Fibroblast of skin of right biceps (primary cell): Measurements from ENCODE around the gene FMNL3.
"Not testable (repeated sequence)": the region's sequence is repeated elsewhere in the genome, so short reads cannot be mapped to it uniquely, and the experiment has no call there.

Experiments
- DNase-seq: peaks from one replicate; pipeline ENCODE4 v3.0.0-alpha.2; 2013

Gene FMNL3

DNA sequence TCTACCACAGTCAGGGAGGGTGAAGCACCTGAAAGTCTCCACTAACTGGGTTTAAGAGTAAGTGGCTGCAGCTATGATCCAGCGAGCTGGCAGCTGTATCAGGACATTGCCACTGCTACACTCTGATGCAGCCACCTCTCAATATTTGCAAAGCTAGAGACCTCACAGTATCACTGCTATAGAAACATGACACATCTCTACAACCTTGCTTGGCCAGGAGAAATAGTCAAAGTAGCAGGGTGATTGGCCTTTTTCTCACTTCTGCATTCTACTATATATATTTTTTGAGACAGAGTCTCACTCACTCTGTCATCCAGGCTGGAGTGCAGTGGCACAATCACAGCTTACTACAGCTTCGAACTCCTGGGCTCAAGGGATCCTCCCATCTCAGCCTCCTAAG, 9.3 kb upstream of the FMNL3 start:
- DNase-seq, result no peak

DNA sequence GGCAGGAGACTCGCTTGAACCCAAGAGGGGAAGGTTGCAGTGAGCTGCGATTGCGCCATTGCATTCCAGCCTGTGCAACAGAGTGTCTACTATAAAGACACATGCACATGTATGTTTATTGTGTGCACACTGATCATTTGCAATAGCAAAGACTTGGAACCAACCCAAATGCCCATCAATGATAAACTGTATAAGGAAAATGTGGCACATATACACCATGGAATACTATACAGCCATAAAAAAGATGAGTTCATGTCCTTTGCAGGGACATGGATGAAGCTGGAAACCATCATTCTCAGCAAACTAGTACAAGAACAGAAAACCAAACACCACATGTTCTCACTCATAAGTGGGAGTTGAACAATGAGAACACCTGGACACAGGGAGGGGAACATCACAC, 6.7 kb upstream of the FMNL3 start:
- not testable (repeated sequence) for DNase-seq

GRCh38 chr12:49708851-49709250, 1.6 kb upstream of the FMNL3 start:
- DNase-seq, result no peak

DNA sequence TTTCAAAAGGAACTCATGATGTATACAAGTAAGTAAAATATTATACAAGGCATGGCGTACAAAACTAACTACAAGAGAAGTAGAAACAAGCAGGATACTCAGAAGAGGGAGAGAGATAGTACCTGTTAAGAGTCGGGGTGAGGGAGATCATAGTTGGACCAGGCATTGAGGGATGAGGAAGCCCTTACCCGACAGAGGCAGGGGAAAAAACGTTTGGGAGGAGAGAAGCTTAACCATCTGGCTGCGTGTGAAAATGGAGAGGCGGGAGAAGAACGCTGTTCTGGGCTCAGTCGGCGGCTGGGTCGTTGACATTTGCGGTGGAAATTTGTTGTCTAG, 575 bp upstream of the FMNL3 start:
- no peak for DNase-seq

GRCh38 chr12:49706351-49707127, 666 bp downstream of the FMNL3 start:
- DNase-seq, result peak; percentile 33

- DNase-seq, result peak; percentile 85
Observed at GRCh38 chr12:49705479-49706134, 1.6 kb downstream of the FMNL3 start.

GRCh38 chr12:49703647-49704137, 3.5 kb downstream of the FMNL3 start:
- peak; percentile 89 for DNase-seq

DNA sequence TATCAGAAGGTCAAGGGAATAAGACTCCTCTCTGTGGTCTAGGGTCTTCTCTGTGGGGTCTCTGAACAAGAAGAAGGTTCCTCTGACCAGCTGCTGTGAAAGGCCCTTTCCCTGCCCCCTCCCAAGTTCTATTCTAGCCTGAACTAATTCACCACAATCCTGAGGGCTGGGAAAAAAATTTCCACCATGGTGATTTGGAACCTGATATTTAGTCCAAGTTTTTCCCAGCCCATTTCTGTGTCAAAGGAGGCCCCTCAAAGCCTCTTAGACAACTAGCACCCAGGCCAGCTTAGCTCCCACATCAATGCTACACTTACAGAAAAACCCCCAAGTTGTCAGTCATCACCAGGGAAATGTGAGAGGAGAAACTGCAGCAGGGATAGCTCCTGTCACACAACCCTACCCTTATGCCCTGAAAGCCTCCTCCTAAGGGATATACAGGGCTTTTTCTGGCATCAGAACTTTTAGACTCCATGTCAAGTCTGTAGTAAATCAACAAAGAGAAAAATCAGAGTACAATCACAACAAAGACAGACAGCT, 4.5 kb downstream of the FMNL3 start:
- no peak for DNase-seq

- DNase-seq, result no peak
Observed at GRCh38 chr12:49702009-49702408, 5.2 kb downstream of the FMNL3 start.

GRCh38 chr12:49698619-49699545, 8.3 kb downstream of the FMNL3 start:
- DNase-seq, result peak; percentile 69

GRCh38 chr12:49697808-49698207, 9.4 kb downstream of the FMNL3 start:
- no peak for DNase-seq

DNA sequence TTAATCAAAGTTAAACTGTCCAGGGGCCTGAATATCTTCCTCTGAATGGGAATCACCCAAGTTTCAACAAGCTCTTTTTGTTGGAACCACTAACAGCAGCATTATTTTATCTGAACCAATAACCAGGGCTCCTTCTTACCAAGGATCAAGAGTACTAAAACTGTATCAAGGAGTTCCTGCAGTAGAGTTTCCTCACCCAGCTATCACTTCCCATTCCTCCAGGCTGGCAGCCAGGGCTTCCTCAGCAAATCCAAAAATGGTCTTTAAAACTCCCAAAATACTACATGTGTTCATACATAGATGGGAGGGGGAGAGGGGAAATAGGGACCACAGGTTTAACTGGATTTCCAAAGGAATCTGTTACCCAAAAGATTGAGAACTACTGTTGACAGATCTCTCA, 10.5 kb downstream of the FMNL3 start:
- DNase-seq, result no peak

- peak; percentile 51 for DNase-seq
Observed at GRCh38 chr12:49693931-49694444, 13.2 kb downstream of the FMNL3 start.

- no peak for DNase-seq
Observed at GRCh38 chr12:49692851-49693250, 14.4 kb downstream of the FMNL3 start.

DNA sequence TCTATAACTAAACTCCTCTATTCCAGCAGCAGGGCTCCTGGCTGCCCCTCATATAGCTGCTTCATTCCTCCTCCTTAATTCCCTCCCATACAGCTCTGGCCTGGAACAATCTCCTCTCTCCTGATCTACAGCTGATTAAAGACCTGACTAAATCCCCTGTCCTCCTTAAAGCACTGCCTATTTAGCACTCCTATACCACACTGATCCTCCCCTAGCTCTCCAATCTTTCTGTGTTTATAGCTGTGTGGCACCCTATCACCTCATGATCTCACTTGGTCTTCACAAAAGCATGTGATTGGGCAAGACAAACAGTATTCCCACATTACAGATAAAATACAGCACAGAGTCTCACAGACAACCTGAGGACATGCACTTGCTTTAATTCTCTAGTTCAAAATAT, 17.4 kb downstream of the FMNL3 start:
- DNase-seq, result no peak

DNA sequence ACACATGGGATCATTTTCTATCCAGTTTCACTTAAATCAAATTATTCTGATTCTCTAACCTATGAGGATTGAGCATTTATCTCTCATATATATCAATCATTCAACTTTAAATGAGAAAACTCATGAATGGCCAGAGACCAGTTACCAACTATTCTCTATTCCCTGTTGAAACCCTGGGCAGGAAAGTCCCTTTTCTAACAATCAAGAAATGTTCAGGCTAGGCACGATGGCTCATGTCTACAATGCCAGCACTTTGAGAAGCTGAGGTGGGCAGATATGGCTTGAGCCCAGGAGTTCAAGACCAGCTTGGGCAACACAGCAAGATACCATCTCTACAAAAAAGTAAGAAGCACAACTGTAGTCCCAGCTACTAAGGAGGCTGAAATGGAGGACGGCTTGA, 18.0 kb downstream of the FMNL3 start:
- no peak for DNase-seq

GRCh38 chr12:49687941-49688340, 19.3 kb downstream of the FMNL3 start:
- DNase-seq, result no peak

DNA sequence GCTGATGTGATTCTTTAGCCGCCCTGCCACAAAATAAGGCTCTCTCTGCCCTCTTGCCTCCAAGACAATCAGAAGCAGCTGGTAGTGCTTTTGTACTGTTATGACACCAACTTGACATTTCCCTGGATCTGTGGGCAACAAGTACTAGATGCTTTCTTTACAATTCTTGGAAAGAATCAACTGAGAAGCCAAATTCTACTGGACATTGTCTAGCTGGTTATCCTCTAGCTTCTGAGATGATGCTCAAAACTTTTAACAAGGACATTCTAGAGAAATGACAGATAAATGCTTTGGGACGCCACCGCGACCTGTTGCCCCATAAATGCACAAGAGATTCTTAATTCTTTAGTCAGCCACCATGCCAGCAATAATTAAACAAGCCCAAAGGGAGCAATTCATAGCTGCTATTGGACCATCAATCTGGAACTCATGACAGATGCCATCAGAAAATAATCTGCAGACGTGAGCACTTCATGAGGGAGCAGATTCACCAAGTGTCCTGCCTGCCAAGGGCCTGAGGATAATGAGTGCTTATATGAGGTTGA, 22.8 kb downstream of the FMNL3 start:
- DNase-seq, result no peak

- DNase-seq, result peak; percentile 34
Observed at GRCh38 chr12:49683599-49684309, 23.5 kb downstream of the FMNL3 start.

GRCh38 chr12:49680075-49680474, 27.1 kb downstream of the FMNL3 start:
- no peak for DNase-seq

DNA sequence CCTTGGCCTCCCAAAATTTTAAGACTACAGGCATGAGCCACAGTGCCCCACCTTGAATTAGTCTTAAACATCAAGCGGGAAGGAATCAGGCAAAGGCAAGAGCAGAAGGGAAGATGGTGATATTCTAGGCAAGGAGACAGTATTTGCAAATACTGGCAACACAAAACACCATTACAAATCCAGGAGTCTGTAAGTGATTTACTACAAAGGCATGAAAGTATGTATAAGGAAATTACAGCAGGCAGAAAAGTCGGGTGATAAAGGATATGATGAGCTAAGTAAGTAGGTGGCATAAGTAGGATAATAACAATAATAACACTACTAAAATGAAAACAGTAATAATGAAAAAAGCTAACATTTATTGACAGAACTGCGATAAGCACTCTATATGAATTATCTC, 28.5 kb downstream of the FMNL3 start:
- DNase-seq, result no peak

DNA sequence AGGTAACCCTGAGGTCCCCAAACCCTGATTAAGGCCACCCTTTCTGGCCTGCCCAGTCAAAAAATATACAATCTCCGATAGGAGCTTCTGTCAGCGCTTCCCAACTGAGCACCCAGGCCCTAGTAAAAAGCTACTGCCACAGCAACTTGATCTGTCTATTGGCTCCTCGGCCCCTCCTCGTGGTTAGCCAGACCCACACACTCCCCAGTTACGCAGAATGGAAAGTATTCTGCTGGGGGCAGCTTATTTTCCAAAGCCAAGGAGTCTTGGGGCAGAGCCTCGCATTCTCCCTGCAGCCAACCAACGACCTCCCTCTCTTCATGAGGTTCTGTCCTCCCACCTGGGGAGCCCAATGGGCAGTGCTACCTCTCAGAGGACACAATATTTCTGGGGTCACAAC, 32.1 kb downstream of the FMNL3 start:
- no peak for DNase-seq
